ENCODE data around the gene TACC2.
"Not testable (repeated sequence)": the region's sequence is repeated elsewhere in the genome, so short reads cannot be mapped to it uniquely, and the experiment has no call there.

TACC2 gene

DNA sequence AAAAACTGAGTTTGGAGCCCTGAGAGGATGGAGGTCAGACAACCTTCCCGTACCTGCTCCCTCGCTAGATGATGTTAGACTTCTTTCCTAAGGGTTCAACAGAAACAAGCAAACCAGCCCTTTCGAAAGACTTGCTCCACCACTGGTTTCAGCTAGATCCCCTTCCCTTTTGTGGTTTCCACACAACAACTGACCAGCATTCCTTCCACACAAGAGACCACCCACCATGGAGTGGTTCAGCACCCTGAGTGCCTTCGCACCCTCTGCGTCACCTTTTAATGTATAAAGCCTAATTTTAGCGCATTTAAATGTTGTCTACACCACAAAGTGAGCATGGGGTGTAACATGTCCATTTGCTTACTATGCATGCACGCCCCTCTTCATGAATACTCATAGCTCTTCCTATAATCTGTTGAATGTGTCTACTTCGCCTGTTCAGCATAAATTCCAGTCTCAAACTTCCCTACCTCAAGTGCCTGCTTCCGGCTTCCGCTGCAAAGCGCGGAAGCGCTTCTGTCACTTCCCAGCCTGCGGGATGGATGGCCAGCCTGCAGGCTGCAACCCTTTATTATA lies 69.0 kb downstream of the TACC2 start:
- no peak overlapping the region for H3K4me3 ChIP-seq (ENCODE audit: low read depth, low read length)
- no peak for TF ChIP-seq CTCF (IDR thresholded peaks at IDR 0.05; ENCODE audit: borderline replicate concordance, insufficient read depth, low read depth, low read length)

GRCh38 chr10:122060250-122060649 lies 71.3 kb downstream of the TACC2 start:
- no peak for TF ChIP-seq CTCF (IDR thresholded peaks at IDR 0.05; ENCODE audit: borderline replicate concordance, insufficient read depth, low read depth, low read length)
- no peak overlapping the region for H3K4me3 ChIP-seq (ENCODE audit: low read depth, low read length)

- TF ChIP-seq CTCF (IDR thresholded peaks at IDR 0.05; ENCODE audit: borderline replicate concordance, insufficient read depth, low read depth, low read length): no peak
- H3K4me3 ChIP-seq (ENCODE audit: low read depth, low read length): no peak overlapping the region
Measured at GRCh38 chr10:122062831-122063674, 74.1 kb downstream of the TACC2 start.

GRCh38 chr10:122066337-122066939 lies 77.5 kb downstream of the TACC2 start:
- not testable (repeated sequence) for H3K4me3 ChIP-seq (ENCODE audit: low read depth, low read length)

- no peak for TF ChIP-seq CTCF (IDR thresholded peaks at IDR 0.05; ENCODE audit: borderline replicate concordance, insufficient read depth, low read depth, low read length)
- H3K4me3 ChIP-seq (ENCODE audit: low read depth, low read length): no peak overlapping the region
Measured at GRCh38 chr10:122068844-122069243, 79.9 kb downstream of the TACC2 start.

DNA sequence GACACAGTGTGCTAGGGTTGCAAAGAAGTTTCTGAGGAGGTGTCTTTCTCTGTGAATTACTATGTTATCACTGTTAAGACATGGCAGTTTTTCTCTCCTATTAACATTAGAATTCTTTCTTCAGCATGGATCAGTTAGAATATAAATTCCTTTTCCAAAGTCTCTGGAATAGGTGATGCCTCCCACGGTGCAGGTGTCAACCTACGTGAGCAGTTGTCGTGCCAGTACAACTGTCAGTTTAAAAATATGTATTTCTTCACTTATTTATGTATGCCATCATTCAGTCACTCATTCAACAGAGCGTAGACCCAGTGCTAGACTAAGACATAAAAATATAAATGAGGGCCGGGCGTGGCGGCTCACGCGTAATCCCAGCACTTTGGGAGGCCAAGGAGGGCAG lies 83.5 kb downstream of the TACC2 start:
- no peak overlapping the region for H3K4me3 ChIP-seq (ENCODE audit: low read depth, low read length)
- no peak for TF ChIP-seq CTCF (IDR thresholded peaks at IDR 0.05; ENCODE audit: borderline replicate concordance, insufficient read depth, low read depth, low read length)

DNA sequence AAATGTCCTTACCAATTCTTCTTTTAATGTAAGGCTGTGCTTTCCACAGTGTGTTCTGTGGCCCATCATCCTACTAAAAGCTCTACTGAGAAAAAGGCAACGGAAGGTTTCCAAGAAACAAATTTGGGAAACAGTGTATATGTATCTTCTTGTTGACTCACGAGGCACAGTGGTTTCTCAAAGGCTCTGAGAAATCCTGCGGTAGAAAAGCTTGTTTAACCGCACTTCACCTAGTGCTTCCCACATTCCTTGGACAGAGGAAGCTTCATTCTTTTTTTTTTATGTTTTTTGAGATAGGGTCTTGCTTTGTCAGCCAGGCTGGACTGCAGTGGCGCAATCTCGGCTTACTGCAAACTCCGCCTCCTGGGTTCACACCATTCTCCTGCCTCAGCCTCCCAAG lies 84.5 kb downstream of the TACC2 start:
- H3K4me3 ChIP-seq (ENCODE audit: low read depth, low read length): no peak overlapping the region
- TF ChIP-seq CTCF (IDR thresholded peaks at IDR 0.05; ENCODE audit: borderline replicate concordance, insufficient read depth, low read depth, low read length): no peak

Measured in GM12875 (cell line).